Measurements from ENCODE around the gene CCDC85C. TPM values are rescaled to one million over a fixed set of nuclear protein-coding genes. Genes with fewer than 3 reads are reported as not detected.

Gene CCDC85C
- total and polyA plus RNA-seq, 10 donors, result 1.6 to 12.4 (median 8.1) TPM

- 76 to 92% (median 88%) methylated on average over 14 to 19 of the region's 19 CpGs for WGBS, 5 donors
- TF ChIP-seq CTCF (IDR thresholded peaks at IDR 0.05 in 8 of 11, conservative IDR thresholded peaks at IDR 0.05 in 3 of 11) (no peak), POLR2A (IDR thresholded peaks at IDR 0.05) (no peak), POLR2AphosphoS5 (IDR thresholded peaks at IDR 0.05) (no peak)
- no peak overlapping the region for H3K4me3 ChIP-seq
- H3K27ac ChIP-seq, result peak overlapping the region in 2 of 8 donors; percentile 8 to 26
- no peaks in the 10 kb centered on the region for H3K36me3 ChIP-seq
- no peaks in the 10 kb centered on the region for H3K9me3 ChIP-seq
- H3K4me1 ChIP-seq, result peaks cover 0 to 20% (median 11%) of the 10 kb centered on the region in 6 donors
- intact Hi-C loops (cut with DNase I; ENCODE audit: low total_unique reads), result no loop called here
- no peak for DNase-seq
- H3K27me3 ChIP-seq (replicated peaks in 1 of 7), result no peaks in the 10 kb centered on the region
These were observed 73.4 kb downstream of the CCDC85C start for GRCh38 chr14:99530407-99531155.

- WGBS, 5 donors, result 59 to 93% (median 69%) methylated on average over 4 of the region's 4 CpGs
- intact Hi-C loops (cut with DNase I; ENCODE audit: low total_unique reads), result no loop called here
- Histone ChIP-seq H3K36me3 (no peaks in the 10 kb centered on the region), H3K27me3 (replicated peaks in 1 of 7) (no peaks in the 10 kb centered on the region), H3K4me1 (peaks cover 4 to 27% (median 17%) of the 10 kb centered on the region in 6 donors), H3K4me3 (no peak overlapping the region), H3K9me3 (no peaks in the 10 kb centered on the region), H3K27ac (peak overlapping the region in 1 of 8 donors; percentile 8)
- no peak for DNase-seq
- TF ChIP-seq POLR2AphosphoS5 (IDR thresholded peaks at IDR 0.05) (no peak), CTCF (IDR thresholded peaks at IDR 0.05 in 8 of 11, conservative IDR thresholded peaks at IDR 0.05 in 3 of 11) (no peak), POLR2A (IDR thresholded peaks at IDR 0.05) (no peak)
These were observed 74.1 kb downstream of the CCDC85C start for GRCh38 chr14:99529899-99530298.

GRCh38 chr14:99527427-99528076, 76.5 kb downstream of the CCDC85C start:
- H3K9me3 ChIP-seq, result no peaks in the 10 kb centered on the region
- no peak for DNase-seq
- H3K4me1 ChIP-seq, result peaks cover 6 to 49% (median 31%) of the 10 kb centered on the region in 6 donors
- H3K27ac ChIP-seq, result no peak overlapping the region
- no peaks in the 10 kb centered on the region for H3K36me3 ChIP-seq
- 81 to 89% (median 86%) methylated on average over 16 to 19 of the region's 19 CpGs for WGBS, 5 donors
- TF ChIP-seq CTCF (IDR thresholded peaks at IDR 0.05 in 8 of 11, conservative IDR thresholded peaks at IDR 0.05 in 3 of 11), result no peak
- no peak for TF ChIP-seq POLR2AphosphoS5 (IDR thresholded peaks at IDR 0.05)
- no peak for TF ChIP-seq POLR2A (IDR thresholded peaks at IDR 0.05)
- H3K4me3 ChIP-seq, result no peak overlapping the region
- H3K27me3 ChIP-seq (replicated peaks in 1 of 7), result no peaks in the 10 kb centered on the region
- intact Hi-C loops (cut with DNase I; ENCODE audit: low total_unique reads), result no loop called here

GRCh38 chr14:99527026-99527425, 77.0 kb downstream of the CCDC85C start:
- intact Hi-C loops (cut with DNase I; ENCODE audit: low total_unique reads), result no loop called here
- TF ChIP-seq POLR2A (IDR thresholded peaks at IDR 0.05), result no peak
- no peak for TF ChIP-seq POLR2AphosphoS5 (IDR thresholded peaks at IDR 0.05)
- TF ChIP-seq CTCF (IDR thresholded peaks at IDR 0.05 in 8 of 11, conservative IDR thresholded peaks at IDR 0.05 in 3 of 11), result no peak
- H3K27me3 ChIP-seq (replicated peaks in 1 of 7), result no peaks in the 10 kb centered on the region
- H3K9me3 ChIP-seq, result no peaks in the 10 kb centered on the region
- no peak overlapping the region for H3K4me3 ChIP-seq
- no peak for DNase-seq
- no peaks in the 10 kb centered on the region for H3K36me3 ChIP-seq
- WGBS, 5 donors, result 75 to 91% (median 84%) methylated on average over 11 to 12 of the region's 12 CpGs
- H3K4me1 ChIP-seq, result peaks cover 6 to 53% (median 33%) of the 10 kb centered on the region in 6 donors
- H3K27ac ChIP-seq, result no peak overlapping the region

Measured in spleen (tissue), 11 donors.